ENCODE measurements around the gene METTL22. TPM values are rescaled to one million over a fixed set of nuclear protein-coding genes. Genes with fewer than 3 reads are reported as not detected.

The METTL22 gene
- total RNA-seq, 1 experiment from 2014 or later: 39.8 TPM

GRCh38 chr16:8585857-8586256 lies 35.6 kb upstream of the METTL22 start:
- no TSS peak for BruUV-seq (replicated peaks)
- Histone ChIP-seq H3K9me3 (no peaks in the 10 kb centered on the region), H3K27me3 (replicated peaks; ENCODE audit: control insufficient read depth, insufficient read depth, low read length) (no peaks in the 10 kb centered on the region), H3K4me3 (ENCODE audit: low read depth, low read length) (no peak overlapping the region), H3K4me1 (no peaks in the 10 kb centered on the region), H3K36me3 (ENCODE audit: control insufficient read depth, insufficient read depth, low read length) (no peaks in the 10 kb centered on the region)
- Mint-ChIP-seq H3K36me3 (ENCODE audit: insufficient read depth, unreplicated experiment) (no peaks in the 10 kb centered on the region), H3K27ac (ENCODE audit: unreplicated experiment) (no peak overlapping the region), H3K4me3 (ENCODE audit: unreplicated experiment) (no peak overlapping the region), H3K4me1 (ENCODE audit: low read depth, unreplicated experiment) (no peaks in the 10 kb centered on the region), H3K27me3 (ENCODE audit: insufficient read depth, unreplicated experiment) (peaks cover 2% of the 10 kb centered on the region), H3K9me3 (ENCODE audit: unreplicated experiment) (no peaks in the 10 kb centered on the region)
- intact Hi-C loops (cut with micrococcal nuclease; ENCODE audit: unreplicated experiment): no loop called here
- ChIA-PET CTCF (no interaction called here), POLR2A (no interaction called here)
- no peak for DNase-seq
- TF ChIP-seq CTCF (IDR thresholded peaks at IDR 0.05; ENCODE audit: insufficient read depth in 1 of 2, low read depth in 1 of 2, low read length in 1 of 2, severe bottlenecking in 1 of 2, unreplicated experiment in 1 of 2): no peak

GRCh38 chr16:8587065-8587464 lies 34.4 kb upstream of the METTL22 start:
- Histone ChIP-seq H3K4me3 (ENCODE audit: low read depth, low read length) (no peak overlapping the region), H3K27me3 (replicated peaks; ENCODE audit: control insufficient read depth, insufficient read depth, low read length) (no peaks in the 10 kb centered on the region)
- POLR2A ChIA-PET: no interaction called here

GRCh38 chr16:8588682-8589056 lies 32.8 kb upstream of the METTL22 start:
- CTCF ChIA-PET: no interaction called here

More at GRCh38 chr16:8587065-8587464, 34.4 kb upstream of the METTL22 start:
- Mint-ChIP-seq H3K27ac (ENCODE audit: unreplicated experiment) (no peak overlapping the region), H3K36me3 (ENCODE audit: insufficient read depth, unreplicated experiment) (no peaks in the 10 kb centered on the region), H3K27me3 (ENCODE audit: insufficient read depth, unreplicated experiment) (peaks cover 2% of the 10 kb centered on the region), H3K4me1 (ENCODE audit: low read depth, unreplicated experiment) (no peaks in the 10 kb centered on the region), H3K4me3 (ENCODE audit: unreplicated experiment) (no peak overlapping the region), H3K9me3 (ENCODE audit: unreplicated experiment) (no peaks in the 10 kb centered on the region)
- CTCF ChIA-PET: no interaction called here
- no peak for TF ChIP-seq CTCF (IDR thresholded peaks at IDR 0.05; ENCODE audit: insufficient read depth in 1 of 2, low read depth in 1 of 2, low read length in 1 of 2, severe bottlenecking in 1 of 2, unreplicated experiment in 1 of 2)
- Histone ChIP-seq H3K4me1 (no peaks in the 10 kb centered on the region), H3K36me3 (ENCODE audit: control insufficient read depth, insufficient read depth, low read length) (no peaks in the 10 kb centered on the region), H3K9me3 (no peaks in the 10 kb centered on the region)
- DNase-seq: no peak
- intact Hi-C loops (cut with micrococcal nuclease; ENCODE audit: unreplicated experiment): no loop called here
- no TSS peak for BruUV-seq (replicated peaks)

More at GRCh38 chr16:8588682-8589056, 32.8 kb upstream of the METTL22 start:
- H3K4me1 Mint-ChIP-seq (ENCODE audit: low read depth, unreplicated experiment): no peaks in the 10 kb centered on the region
- BruUV-seq (replicated peaks): no TSS peak
- no peaks in the 10 kb centered on the region for H3K9me3 ChIP-seq
- H3K27me3 Mint-ChIP-seq (ENCODE audit: insufficient read depth, unreplicated experiment): peaks cover 2% of the 10 kb centered on the region
- no peaks in the 10 kb centered on the region for H3K9me3 Mint-ChIP-seq (ENCODE audit: unreplicated experiment)
- no peaks in the 10 kb centered on the region for H3K4me1 ChIP-seq
- POLR2A ChIA-PET: no interaction called here
- intact Hi-C loops (cut with micrococcal nuclease; ENCODE audit: unreplicated experiment): no loop called here
- no peaks in the 10 kb centered on the region for H3K27me3 ChIP-seq (replicated peaks; ENCODE audit: control insufficient read depth, insufficient read depth, low read length)
- no peak overlapping the region for H3K4me3 ChIP-seq (ENCODE audit: low read depth, low read length)
- TF ChIP-seq CTCF (IDR thresholded peaks at IDR 0.05; ENCODE audit: insufficient read depth in 1 of 2, low read depth in 1 of 2, low read length in 1 of 2, severe bottlenecking in 1 of 2, unreplicated experiment in 1 of 2): no peak
- H3K4me3 Mint-ChIP-seq (ENCODE audit: unreplicated experiment): no peak overlapping the region
- no peaks in the 10 kb centered on the region for H3K36me3 ChIP-seq (ENCODE audit: control insufficient read depth, insufficient read depth, low read length)
- no peak for DNase-seq
- H3K36me3 Mint-ChIP-seq (ENCODE audit: insufficient read depth, unreplicated experiment): no peaks in the 10 kb centered on the region
- no peak overlapping the region for H3K27ac Mint-ChIP-seq (ENCODE audit: unreplicated experiment)

Data from Caco-2 (cell line).